HG03442 (cell line): Measurements from ENCODE around the gene RNF223.
"Not testable (repeated sequence)": the region's sequence is repeated elsewhere in the genome, so short reads cannot be mapped to it uniquely, and the experiment has no call there.

Source experiments
- ATAC-seq: cut with Tn5 transposase; IDR thresholded peaks from one replicate; pipeline ENCODE4 v1.9.1; 2021; ENCODE audit warnings: mild to moderate bottlenecking, moderate library complexity; ENCODE audit not compliant: unreplicated experiment

Gene RNF223

DNA sequence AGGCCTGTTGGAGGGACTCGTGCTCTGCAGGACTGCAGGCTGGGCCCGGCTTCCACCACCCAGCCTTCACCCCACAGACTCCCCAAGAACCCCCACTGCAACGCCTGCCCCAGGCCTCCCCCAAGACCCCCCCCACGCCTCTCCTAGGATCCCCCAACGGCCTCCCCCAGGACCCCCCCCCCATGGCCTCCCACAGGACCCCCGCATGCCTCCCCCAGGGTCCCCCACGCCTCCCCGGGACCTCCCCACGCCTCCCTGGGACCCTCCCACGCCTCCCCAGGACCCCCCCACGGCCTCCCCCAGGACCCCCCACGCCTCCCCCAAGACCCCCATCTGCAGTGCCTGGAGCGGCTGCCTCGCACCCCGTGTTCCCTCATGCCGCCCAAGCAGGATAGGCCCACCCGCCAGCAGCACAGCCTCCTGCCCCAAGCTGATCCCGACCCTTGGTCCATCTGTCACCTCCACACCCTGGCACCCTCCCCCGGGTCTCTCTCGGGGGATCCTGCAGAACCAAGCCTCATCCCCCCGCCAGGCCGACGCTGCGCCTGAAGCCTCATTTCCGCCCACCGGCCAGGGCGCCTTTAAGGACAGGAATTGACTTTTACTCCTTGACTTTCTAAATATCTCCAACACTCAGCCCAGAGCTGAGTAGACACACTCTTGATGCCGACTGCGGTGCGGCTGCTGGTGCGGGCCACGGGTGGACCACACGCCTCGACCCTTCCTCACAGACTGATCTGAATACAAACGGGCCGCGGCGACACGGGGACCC, 14.1 kb upstream of the RNF223 start:
- no peak for ATAC-seq

DNA sequence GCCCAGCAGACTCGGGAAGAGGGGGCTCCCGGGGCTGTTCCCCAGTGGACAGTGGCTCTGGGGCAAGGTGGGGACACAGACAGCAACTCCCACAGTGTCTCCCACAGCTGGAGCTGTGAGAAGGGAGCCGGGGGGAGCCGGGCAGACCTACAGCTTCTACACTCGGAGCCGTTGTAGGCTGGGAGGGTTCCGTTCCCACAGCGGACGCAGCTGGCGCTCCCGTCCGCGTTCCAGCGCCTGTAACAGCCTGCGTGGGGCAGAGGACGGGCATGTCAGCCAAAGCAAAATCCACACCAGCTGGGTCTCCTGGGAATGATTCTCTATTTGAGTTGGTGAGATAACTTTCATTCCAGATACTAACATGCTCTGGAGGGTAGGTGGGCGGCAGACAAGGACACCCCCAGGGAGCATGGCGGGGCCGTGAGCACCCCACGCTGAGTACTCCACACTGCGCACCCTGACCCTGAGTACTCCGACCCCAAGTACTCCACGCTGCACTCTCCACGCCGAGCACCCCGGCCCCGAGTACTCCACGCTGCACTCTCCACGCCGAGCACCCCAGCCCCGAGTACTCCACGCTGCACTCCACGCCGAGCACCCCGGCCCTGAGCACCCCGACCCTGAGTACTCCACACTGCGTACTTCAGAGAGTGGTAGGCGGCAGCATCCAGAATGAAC, 13.4 kb upstream of the RNF223 start:
- no peak for ATAC-seq

- no peak for ATAC-seq
Measured at GRCh38 chr1:1086911-1087341, 12.8 kb upstream of the RNF223 start.

DNA sequence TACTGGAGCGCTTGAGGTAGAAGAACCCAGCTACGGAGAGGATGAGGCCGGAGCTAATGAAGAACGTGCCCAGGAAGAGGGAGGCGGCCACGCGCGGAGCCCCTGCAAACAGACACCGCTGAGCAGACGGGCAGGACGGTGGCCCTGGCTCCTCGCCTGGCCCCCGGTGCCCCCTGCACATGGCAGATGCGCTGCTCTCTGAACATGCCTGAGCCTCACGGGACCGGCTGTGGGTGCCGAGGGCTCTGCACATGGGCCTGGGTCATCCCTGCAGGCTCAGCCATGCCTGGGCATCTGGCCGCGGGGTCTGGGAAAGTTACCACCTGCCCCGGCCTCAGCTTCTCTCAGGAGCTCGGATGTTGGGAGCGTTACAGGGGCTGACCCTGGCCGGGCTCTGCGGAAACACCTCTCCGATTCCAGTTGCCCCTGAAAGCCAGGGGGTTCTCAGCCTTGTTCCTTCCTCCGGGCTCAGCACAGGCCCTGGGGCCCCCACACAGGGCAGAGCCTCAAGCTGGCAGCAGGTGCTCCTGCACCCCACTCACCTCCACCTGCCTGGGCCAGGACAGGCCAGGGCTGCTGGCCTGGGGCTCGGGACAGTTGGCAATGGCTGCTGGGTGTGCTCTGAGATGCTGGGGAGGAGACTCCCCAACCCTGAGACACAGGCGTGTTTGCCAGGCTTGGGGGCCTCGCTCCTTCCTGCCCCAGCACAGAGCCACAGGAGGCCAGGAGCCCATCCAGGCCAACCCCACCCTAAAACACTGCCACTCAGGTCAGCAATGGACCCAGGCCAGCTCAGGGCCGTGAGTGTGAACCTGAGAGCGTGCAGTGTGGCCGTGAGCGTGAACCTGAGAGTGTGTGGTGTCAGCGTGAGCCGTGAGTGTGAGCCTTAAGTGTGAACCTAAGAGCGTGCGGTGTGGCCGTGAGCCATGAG, 12.1 kb upstream of the RNF223 start:
- ATAC-seq, result no peak

GRCh38 chr1:1085171-1085841, 11.2 kb upstream of the RNF223 start:
- ATAC-seq, result no peak

GRCh38 chr1:1084372-1085170, 10.5 kb upstream of the RNF223 start:
- no peak for ATAC-seq

GRCh38 chr1:1083416-1084371, 9.6 kb upstream of the RNF223 start:
- no peak for ATAC-seq

DNA sequence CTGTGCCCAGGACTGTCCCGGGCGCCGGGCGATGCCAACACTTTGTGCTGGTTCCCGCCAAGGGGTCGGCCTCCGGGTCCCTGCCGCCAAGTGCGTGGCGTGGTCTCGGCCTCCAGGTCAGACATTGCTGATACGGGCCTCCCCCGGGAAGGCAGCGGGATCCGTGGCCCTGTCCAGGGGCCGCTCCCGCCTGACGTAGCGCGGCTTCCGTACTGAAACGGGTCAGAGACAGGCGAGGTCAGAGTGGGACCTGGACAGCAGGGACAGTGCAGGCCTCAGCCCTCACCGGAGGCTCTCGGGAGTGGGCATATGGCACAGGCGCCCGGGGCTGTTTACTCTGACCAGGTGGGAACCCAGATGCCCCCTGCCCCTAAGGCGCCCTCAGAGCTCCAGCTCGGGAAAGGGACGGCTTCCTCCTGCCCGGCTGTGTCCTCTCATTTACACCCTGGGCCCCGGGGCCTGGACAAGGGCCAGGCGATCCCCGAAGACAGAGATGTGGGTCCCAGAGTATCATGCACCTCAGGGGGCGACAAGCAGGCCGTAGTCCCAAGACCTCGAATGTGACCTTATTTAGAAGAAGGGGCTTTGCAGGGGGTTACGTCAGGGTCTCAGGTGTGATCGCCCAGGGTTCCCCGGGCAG, 8.8 kb upstream of the RNF223 start:
- ATAC-seq, result no peak

DNA sequence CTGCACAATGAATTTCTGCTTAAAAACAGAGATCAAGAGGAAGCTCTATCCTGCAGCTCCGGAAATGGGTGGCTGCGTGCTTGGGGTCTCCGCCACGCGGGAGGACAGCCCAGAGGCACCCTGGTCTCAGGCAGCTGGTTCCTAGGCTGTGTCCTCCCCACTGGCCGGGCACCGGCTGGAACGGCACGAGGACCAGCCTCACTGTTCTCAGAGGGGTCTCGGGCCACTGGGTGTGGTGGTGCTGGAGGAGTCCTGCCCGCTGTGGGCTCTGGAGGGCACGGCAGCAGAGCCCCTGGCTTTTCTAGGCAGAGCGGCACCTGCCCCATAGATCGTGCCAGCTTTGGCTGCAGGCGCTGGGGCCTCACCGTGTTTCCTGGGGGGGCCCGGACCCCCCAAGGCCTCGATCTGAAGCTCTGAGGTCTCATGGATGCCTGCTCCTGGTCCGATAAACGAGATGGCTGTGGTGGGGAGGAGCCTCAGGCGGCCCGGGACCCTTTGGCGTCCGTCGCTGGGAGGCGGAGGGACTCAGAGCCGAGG, 8.2 kb upstream of the RNF223 start:
- ATAC-seq, result no peak

DNA sequence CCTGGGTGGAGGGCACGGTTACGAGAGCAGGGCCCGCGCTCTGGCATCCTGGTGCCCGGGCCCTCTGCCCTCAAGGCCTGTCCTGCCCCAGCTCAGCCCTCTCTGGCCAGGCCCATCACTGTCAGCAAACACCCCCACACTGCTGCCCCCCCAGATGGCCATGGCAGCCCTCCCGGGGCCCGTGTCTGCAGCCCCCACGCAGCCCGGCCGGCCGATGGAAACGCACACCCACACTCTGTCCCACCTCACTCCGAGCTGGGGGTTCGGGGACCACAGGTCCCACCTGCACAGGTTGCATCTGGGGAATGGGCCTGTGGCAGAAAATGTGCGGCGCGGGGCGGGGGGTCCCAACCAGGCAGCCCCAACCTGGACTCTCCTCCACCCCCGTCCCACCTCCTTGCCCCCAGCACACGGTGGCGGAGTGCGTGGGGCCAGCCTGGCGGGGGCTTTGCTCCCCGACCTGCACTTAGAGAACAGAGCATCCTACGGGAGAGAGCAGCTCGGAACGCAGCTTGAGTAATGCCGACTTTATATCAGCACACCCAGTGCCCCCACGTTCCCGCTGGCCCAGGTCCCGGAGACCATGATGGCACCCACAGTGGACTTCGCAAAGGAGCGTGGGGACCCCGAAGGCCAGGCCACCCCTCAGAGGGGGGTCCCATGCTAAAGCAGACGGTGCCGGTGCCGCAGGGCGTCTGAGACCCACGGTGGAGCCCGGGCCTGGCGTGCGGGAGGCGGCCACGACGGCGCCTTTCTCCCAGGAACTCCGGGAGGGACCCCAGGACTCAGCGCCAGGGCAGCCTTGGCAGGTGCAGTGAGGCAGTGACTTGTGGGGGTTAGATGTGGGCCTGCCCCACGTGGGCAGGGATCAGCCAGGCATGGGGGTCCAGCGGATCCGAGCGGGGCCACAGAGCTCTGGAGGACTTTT, 7.5 kb upstream of the RNF223 start:
- ATAC-seq, result no peak

GRCh38 chr1:1080951-1081310, 6.8 kb upstream of the RNF223 start:
- ATAC-seq, result no peak

GRCh38 chr1:1080122-1080757, 6.1 kb upstream of the RNF223 start:
- ATAC-seq, result no peak

DNA sequence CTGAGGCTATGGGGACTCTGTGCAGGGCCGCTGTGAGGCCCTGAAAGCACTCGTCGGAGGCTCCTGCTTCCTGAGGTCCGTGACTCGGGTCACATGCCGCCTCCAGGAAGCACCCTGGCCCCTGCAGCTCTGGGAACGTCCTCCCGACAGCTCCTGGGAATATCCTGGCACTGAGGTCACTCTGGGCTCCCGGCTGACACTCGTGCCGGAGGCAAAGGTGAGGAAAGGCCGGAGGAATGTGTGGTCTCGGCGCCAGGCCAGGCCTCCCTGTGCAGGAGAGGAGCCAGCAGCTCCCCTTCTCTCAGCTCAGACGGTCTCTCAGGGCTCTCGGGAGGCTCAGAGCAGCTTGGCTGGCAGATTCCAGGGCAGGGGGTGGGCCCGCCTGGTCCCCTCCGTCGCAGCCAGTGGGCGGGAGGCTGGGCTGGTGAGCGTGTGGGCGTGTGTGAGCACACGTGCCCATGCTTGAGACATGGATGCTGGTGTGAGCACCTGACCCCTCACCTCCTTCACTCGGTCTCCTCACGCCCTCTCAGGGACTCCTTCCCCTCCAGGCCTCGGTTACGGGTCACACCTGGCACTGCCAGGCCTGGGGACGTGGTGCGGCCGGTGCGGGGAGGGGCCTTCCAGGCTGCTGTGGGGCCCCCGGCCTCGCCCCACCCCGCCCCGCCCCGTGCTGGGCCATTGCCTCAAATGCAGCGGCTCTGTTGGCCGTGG, 5.5 kb upstream of the RNF223 start:
- ATAC-seq, result no peak

GRCh38 chr1:1077396-1077795, 3.3 kb upstream of the RNF223 start:
- ATAC-seq, result not testable (repeated sequence)

GRCh38 chr1:1075148-1075935, 1.2 kb upstream of the RNF223 start:
- no peak for ATAC-seq
